ENCODE measurements around the gene FAM83F.
"Not testable (repeated sequence)": the region's sequence is repeated elsewhere in the genome, so short reads cannot be mapped to it uniquely, and the experiment has no call there.

Gene FAM83F

GRCh38 chr22:40009951-40010671 lies 15.4 kb downstream of the FAM83F start:
- no peak for DNase-seq (ENCODE audit: insufficient read length, low spot score)

GRCh38 chr22:40010746-40011145 lies 16.0 kb downstream of the FAM83F start:
- no peak for FAIRE-seq
- no peak for DNase-seq (ENCODE audit: insufficient read length, low spot score)

More at GRCh38 chr22:40009951-40010671, 15.4 kb downstream of the FAM83F start:
- FAIRE-seq: no peak

- DNase-seq (ENCODE audit: insufficient read length, low spot score) (no peak), FAIRE-seq (no peak)
Measured at GRCh38 chr22:40014667-40015248, 20.0 kb downstream of the FAM83F start.

- no peak for DNase-seq (ENCODE audit: insufficient read length, low spot score)
- FAIRE-seq: no peak
Measured at GRCh38 chr22:40015358-40015976, 20.7 kb downstream of the FAM83F start.

- DNase-seq (ENCODE audit: insufficient read length, low spot score): no peak
- FAIRE-seq: no peak
Measured at GRCh38 chr22:40018051-40018450, 23.3 kb downstream of the FAM83F start.

- FAIRE-seq: no peak
Measured at GRCh38 chr22:40019100-40019499, 24.3 kb downstream of the FAM83F start.

GRCh38 chr22:40020956-40021355 lies 26.2 kb downstream of the FAM83F start:
- FAIRE-seq: no peak

More at GRCh38 chr22:40019100-40019499, 24.3 kb downstream of the FAM83F start:
- no peak for DNase-seq (ENCODE audit: insufficient read length, low spot score)

GRCh38 chr22:40021401-40022000 lies 26.7 kb downstream of the FAM83F start:
- DNase-seq (ENCODE audit: insufficient read length, low spot score) (no peak), FAIRE-seq (no peak)

More at GRCh38 chr22:40020956-40021355, 26.2 kb downstream of the FAM83F start:
- DNase-seq (ENCODE audit: insufficient read length, low spot score): no peak

GRCh38 chr22:40022536-40023240 lies 27.9 kb downstream of the FAM83F start:
- FAIRE-seq (no peak), DNase-seq (ENCODE audit: insufficient read length, low spot score) (no peak)

GRCh38 chr22:40023341-40023841 lies 28.6 kb downstream of the FAM83F start:
- FAIRE-seq (no peak), DNase-seq (ENCODE audit: insufficient read length, low spot score) (no peak)

GRCh38 chr22:40024201-40025061 lies 29.7 kb downstream of the FAM83F start:
- FAIRE-seq (peak; percentile 93), DNase-seq (ENCODE audit: insufficient read length, low spot score) (peak; percentile 94)

GRCh38 chr22:40025062-40025379 lies 30.3 kb downstream of the FAM83F start:
- not testable (repeated sequence) for DNase-seq (ENCODE audit: insufficient read length, low spot score); FAIRE-seq

- DNase-seq (ENCODE audit: insufficient read length, low spot score) (no peak), FAIRE-seq (no peak)
Measured at GRCh38 chr22:40025856-40026255, 31.1 kb downstream of the FAM83F start.

GRCh38 chr22:40026641-40027040 lies 31.9 kb downstream of the FAM83F start:
- no peak for DNase-seq (ENCODE audit: insufficient read length, low spot score)
- no peak for FAIRE-seq

- FAIRE-seq (no peak), DNase-seq (ENCODE audit: insufficient read length, low spot score) (no peak)
Measured at GRCh38 chr22:40027191-40028097, 32.7 kb downstream of the FAM83F start.

- DNase-seq (ENCODE audit: insufficient read length, low spot score): no peak
- FAIRE-seq: no peak
Measured at GRCh38 chr22:40028098-40028425, 33.3 kb downstream of the FAM83F start.

- DNase-seq (ENCODE audit: insufficient read length, low spot score) (no peak), FAIRE-seq (no peak)
Measured at GRCh38 chr22:40029189-40029890, 34.6 kb downstream of the FAM83F start.

GRCh38 chr22:40030026-40030757 lies 35.4 kb downstream of the FAM83F start:
- FAIRE-seq (no peak), DNase-seq (ENCODE audit: insufficient read length, low spot score) (no peak)
